ENCODE results near the gene MTR.
"Not testable (repeated sequence)": the region's sequence is repeated elsewhere in the genome, so short reads cannot be mapped to it uniquely, and the experiment has no call there.

MTR gene

GRCh38 chr1:236850077-236850979 lies 55.2 kb downstream of the MTR start:
- H3K4me3 ChIP-seq (ENCODE audit: low read depth, low read length) = no peak overlapping the region
- H3K9ac ChIP-seq (ENCODE audit: low read depth, low read length) = no peak overlapping the region
- H3K36me3 ChIP-seq (ENCODE audit: control insufficient read depth, insufficient read depth, low read length) = peaks cover 48% of the 10 kb centered on the region
- no peaks in the 10 kb centered on the region for H3K9me3 ChIP-seq (ENCODE audit: control insufficient read depth, insufficient read depth, low read length)
- H3K27ac ChIP-seq (ENCODE audit: low read depth, low read length) = no peak overlapping the region
- H3K27me3 ChIP-seq (ENCODE audit: control insufficient read depth, insufficient read depth, low read length) = no peaks in the 10 kb centered on the region
- H3K4me1 ChIP-seq (ENCODE audit: control insufficient read depth, insufficient read depth, low read length) = no peaks in the 10 kb centered on the region

GRCh38 chr1:236851871-236852270 lies 56.8 kb downstream of the MTR start:
- Histone ChIP-seq H3K4me3 (ENCODE audit: low read depth, low read length) (no peak overlapping the region), H3K9ac (ENCODE audit: low read depth, low read length) (no peak overlapping the region), H3K27me3 (ENCODE audit: control insufficient read depth, insufficient read depth, low read length) (no peaks in the 10 kb centered on the region), H3K27ac (ENCODE audit: low read depth, low read length) (no peak overlapping the region), H3K9me3 (ENCODE audit: control insufficient read depth, insufficient read depth, low read length) (no peaks in the 10 kb centered on the region), H3K4me1 (ENCODE audit: control insufficient read depth, insufficient read depth, low read length) (no peaks in the 10 kb centered on the region), H3K36me3 (ENCODE audit: control insufficient read depth, insufficient read depth, low read length) (peaks cover 58% of the 10 kb centered on the region)

GRCh38 chr1:236853921-236854604 lies 59.0 kb downstream of the MTR start:
- Histone ChIP-seq H3K9ac (ENCODE audit: low read depth, low read length) (no peak overlapping the region), H3K27me3 (ENCODE audit: control insufficient read depth, insufficient read depth, low read length) (no peaks in the 10 kb centered on the region), H3K4me1 (ENCODE audit: control insufficient read depth, insufficient read depth, low read length) (no peaks in the 10 kb centered on the region), H3K27ac (ENCODE audit: low read depth, low read length) (no peak overlapping the region), H3K9me3 (ENCODE audit: control insufficient read depth, insufficient read depth, low read length) (no peaks in the 10 kb centered on the region), H3K4me3 (ENCODE audit: low read depth, low read length) (no peak overlapping the region), H3K36me3 (ENCODE audit: control insufficient read depth, insufficient read depth, low read length) (peaks cover 55% of the 10 kb centered on the region)

DNA sequence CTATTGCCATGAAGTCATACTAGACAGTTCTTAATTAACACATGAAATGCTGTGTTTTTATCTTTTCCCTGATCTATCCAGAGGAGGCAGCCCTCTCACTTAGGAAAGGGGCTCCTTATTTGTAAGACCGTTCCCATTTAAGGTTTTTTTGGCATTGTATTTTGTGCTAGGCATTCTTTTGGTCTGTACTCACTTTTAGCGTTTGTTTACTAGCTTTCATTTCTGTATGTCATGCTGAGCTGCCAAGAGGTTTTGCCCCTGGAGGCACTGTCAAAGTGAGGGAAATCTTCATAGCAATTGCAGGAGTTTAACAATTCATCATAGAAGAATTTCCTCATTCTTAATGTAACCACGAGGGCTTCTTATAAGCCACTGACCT lies 59.5 kb downstream of the MTR start:
- Histone ChIP-seq H3K4me3 (ENCODE audit: low read depth, low read length) (no peak overlapping the region), H3K9ac (ENCODE audit: low read depth, low read length) (no peak overlapping the region), H3K27me3 (ENCODE audit: control insufficient read depth, insufficient read depth, low read length) (no peaks in the 10 kb centered on the region), H3K27ac (ENCODE audit: low read depth, low read length) (no peak overlapping the region), H3K9me3 (ENCODE audit: control insufficient read depth, insufficient read depth, low read length) (no peaks in the 10 kb centered on the region), H3K4me1 (ENCODE audit: control insufficient read depth, insufficient read depth, low read length) (no peaks in the 10 kb centered on the region), H3K36me3 (ENCODE audit: control insufficient read depth, insufficient read depth, low read length) (peaks cover 56% of the 10 kb centered on the region)

- H3K27me3 ChIP-seq (ENCODE audit: control insufficient read depth, insufficient read depth, low read length); H3K9me3 ChIP-seq (ENCODE audit: control insufficient read depth, insufficient read depth, low read length); H3K4me3 ChIP-seq (ENCODE audit: low read depth, low read length); H3K9ac ChIP-seq (ENCODE audit: low read depth, low read length); H3K27ac ChIP-seq (ENCODE audit: low read depth, low read length); H3K4me1 ChIP-seq (ENCODE audit: control insufficient read depth, insufficient read depth, low read length): not testable (repeated sequence)
- H3K36me3 ChIP-seq (ENCODE audit: control insufficient read depth, insufficient read depth, low read length) = peaks cover 59% of the 10 kb centered on the region
These were observed 61.6 kb downstream of the MTR start for GRCh38 chr1:236856649-236857048.

GRCh38 chr1:236858165-236858564 lies 63.1 kb downstream of the MTR start:
- H3K4me3 ChIP-seq (ENCODE audit: low read depth, low read length) = no peak overlapping the region
- peaks cover 65% of the 10 kb centered on the region for H3K36me3 ChIP-seq (ENCODE audit: control insufficient read depth, insufficient read depth, low read length)
- H3K27me3 ChIP-seq (ENCODE audit: control insufficient read depth, insufficient read depth, low read length) = no peaks in the 10 kb centered on the region
- H3K9me3 ChIP-seq (ENCODE audit: control insufficient read depth, insufficient read depth, low read length) = no peaks in the 10 kb centered on the region
- H3K27ac ChIP-seq (ENCODE audit: low read depth, low read length) = no peak overlapping the region
- H3K4me1 ChIP-seq (ENCODE audit: control insufficient read depth, insufficient read depth, low read length) = no peaks in the 10 kb centered on the region
- no peak overlapping the region for H3K9ac ChIP-seq (ENCODE audit: low read depth, low read length)

DNA sequence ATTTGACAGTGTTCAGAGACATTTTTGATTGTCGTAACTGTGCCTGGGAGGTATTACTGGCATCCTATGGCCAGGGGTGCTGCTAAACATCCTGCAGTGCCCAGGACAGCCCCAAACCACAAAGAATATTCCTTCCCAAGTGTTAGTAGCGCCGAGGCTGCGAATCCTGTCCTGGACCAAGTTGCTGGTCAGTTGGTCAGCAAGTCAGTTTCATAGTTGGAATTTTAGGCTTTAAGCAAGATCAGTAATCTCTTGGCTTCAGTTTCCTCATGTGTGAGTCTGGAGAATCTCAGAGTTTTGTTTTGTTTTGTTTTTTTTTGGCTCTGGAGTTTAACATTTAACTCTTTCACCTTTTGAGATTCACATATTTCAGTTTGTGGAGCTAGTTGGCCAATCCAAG lies 65.0 kb downstream of the MTR start:
- H3K9ac ChIP-seq (ENCODE audit: low read depth, low read length) = no peak overlapping the region
- peaks cover 64% of the 10 kb centered on the region for H3K36me3 ChIP-seq (ENCODE audit: control insufficient read depth, insufficient read depth, low read length)
- no peaks in the 10 kb centered on the region for H3K27me3 ChIP-seq (ENCODE audit: control insufficient read depth, insufficient read depth, low read length)
- H3K9me3 ChIP-seq (ENCODE audit: control insufficient read depth, insufficient read depth, low read length) = no peaks in the 10 kb centered on the region
- H3K4me3 ChIP-seq (ENCODE audit: low read depth, low read length) = no peak overlapping the region
- H3K27ac ChIP-seq (ENCODE audit: low read depth, low read length) = no peak overlapping the region
- no peaks in the 10 kb centered on the region for H3K4me1 ChIP-seq (ENCODE audit: control insufficient read depth, insufficient read depth, low read length)

DNA sequence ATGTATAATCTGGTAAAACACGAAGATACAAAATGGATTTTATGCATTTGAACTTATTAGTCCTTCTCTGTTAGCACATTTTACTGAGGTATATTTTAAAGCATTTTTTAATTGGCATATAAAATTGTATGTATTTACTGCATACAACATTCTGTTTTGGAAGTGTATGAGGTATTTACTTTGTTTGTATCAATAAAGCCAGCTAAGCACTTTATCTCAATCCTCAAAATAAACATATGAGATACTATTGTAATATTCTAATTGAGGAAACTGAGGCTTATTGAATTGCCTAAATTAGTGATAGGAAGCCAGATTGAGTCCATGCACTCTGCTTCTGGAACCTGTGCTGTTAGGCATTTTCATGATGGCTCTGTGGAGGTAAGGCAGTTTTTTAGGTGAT lies 65.6 kb downstream of the MTR start:
- Histone ChIP-seq H3K27ac (ENCODE audit: low read depth, low read length) (no peak overlapping the region), H3K9ac (ENCODE audit: low read depth, low read length) (no peak overlapping the region), H3K27me3 (ENCODE audit: control insufficient read depth, insufficient read depth, low read length) (no peaks in the 10 kb centered on the region), H3K4me1 (ENCODE audit: control insufficient read depth, insufficient read depth, low read length) (no peaks in the 10 kb centered on the region), H3K36me3 (ENCODE audit: control insufficient read depth, insufficient read depth, low read length) (peaks cover 60% of the 10 kb centered on the region), H3K4me3 (ENCODE audit: low read depth, low read length) (no peak overlapping the region), H3K9me3 (ENCODE audit: control insufficient read depth, insufficient read depth, low read length) (no peaks in the 10 kb centered on the region)

DNA sequence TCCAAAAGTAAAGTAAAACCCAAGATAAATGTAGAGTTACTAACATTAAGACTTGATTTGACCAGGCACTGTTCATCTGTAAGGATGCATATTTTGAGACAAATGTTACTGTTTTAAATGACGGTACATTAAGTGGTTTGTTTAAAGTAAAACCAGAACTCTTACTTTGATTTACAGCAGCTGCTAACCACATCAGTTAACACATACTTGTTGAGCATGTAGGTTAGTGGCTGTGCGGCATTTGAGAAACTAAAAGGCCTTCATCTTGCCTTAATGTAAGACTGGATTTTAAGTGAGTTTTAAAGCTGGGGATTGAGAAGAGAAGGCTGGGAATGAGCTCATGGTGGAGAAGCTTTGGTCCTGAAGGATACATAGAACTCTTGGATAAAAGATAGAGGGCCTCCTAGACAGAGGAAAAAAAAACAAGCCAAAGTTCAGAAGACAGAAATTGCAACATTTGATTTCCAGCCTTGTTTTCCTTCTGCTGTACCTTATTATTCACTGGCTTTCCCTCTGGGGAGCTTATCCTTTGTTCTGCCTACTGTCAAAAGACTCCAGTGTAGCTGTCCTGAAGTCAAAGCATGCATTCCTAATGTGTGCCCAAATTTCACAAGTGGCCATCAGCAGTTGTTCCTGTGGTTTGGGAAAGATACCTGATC lies 66.6 kb downstream of the MTR start:
- Histone ChIP-seq H3K4me1 (ENCODE audit: control insufficient read depth, insufficient read depth, low read length) (no peaks in the 10 kb centered on the region), H3K9ac (ENCODE audit: low read depth, low read length) (no peak overlapping the region), H3K27me3 (ENCODE audit: control insufficient read depth, insufficient read depth, low read length) (no peaks in the 10 kb centered on the region), H3K4me3 (ENCODE audit: low read depth, low read length) (no peak overlapping the region), H3K36me3 (ENCODE audit: control insufficient read depth, insufficient read depth, low read length) (peaks cover 54% of the 10 kb centered on the region), H3K27ac (ENCODE audit: low read depth, low read length) (no peak overlapping the region), H3K9me3 (ENCODE audit: control insufficient read depth, insufficient read depth, low read length) (no peaks in the 10 kb centered on the region)

DNA sequence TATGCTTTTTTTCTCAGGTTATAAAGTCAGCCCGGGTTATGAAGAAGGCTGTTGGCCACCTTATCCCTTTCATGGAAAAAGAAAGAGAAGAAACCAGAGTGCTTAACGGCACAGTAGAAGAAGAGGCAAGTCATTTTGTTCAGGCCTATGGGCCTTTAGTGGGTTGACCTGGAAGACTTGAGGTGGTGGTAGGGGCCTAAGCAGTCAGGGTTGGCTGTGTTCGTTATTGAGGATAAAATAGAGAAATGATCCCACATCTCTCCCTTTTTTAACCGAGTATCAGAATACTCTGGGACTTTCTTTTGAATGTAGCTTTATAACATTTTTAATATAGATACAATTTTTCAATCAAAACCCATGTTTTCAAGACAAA lies 67.1 kb downstream of the MTR start:
- Histone ChIP-seq H3K36me3 (ENCODE audit: control insufficient read depth, insufficient read depth, low read length) (peaks cover 54% of the 10 kb centered on the region), H3K4me1 (ENCODE audit: control insufficient read depth, insufficient read depth, low read length) (no peaks in the 10 kb centered on the region), H3K9ac (ENCODE audit: low read depth, low read length) (no peak overlapping the region), H3K27ac (ENCODE audit: low read depth, low read length) (no peak overlapping the region), H3K4me3 (ENCODE audit: low read depth, low read length) (no peak overlapping the region), H3K9me3 (ENCODE audit: control insufficient read depth, insufficient read depth, low read length) (no peaks in the 10 kb centered on the region), H3K27me3 (ENCODE audit: control insufficient read depth, insufficient read depth, low read length) (no peaks in the 10 kb centered on the region)

- no peaks in the 10 kb centered on the region for H3K9me3 ChIP-seq (ENCODE audit: control insufficient read depth, insufficient read depth, low read length)
- no peaks in the 10 kb centered on the region for H3K4me1 ChIP-seq (ENCODE audit: control insufficient read depth, insufficient read depth, low read length)
- peaks cover 54% of the 10 kb centered on the region for H3K36me3 ChIP-seq (ENCODE audit: control insufficient read depth, insufficient read depth, low read length)
- no peak overlapping the region for H3K4me3 ChIP-seq (ENCODE audit: low read depth, low read length)
- no peak overlapping the region for H3K27ac ChIP-seq (ENCODE audit: low read depth, low read length)
- no peak overlapping the region for H3K9ac ChIP-seq (ENCODE audit: low read depth, low read length)
- H3K27me3 ChIP-seq (ENCODE audit: control insufficient read depth, insufficient read depth, low read length) = no peaks in the 10 kb centered on the region
These were observed 67.6 kb downstream of the MTR start for GRCh38 chr1:236862615-236863211.

Measured in HUES48 (cell line).